Common myeloid progenitor, CD34-positive (primary cell): ENCODE results near the gene BRINP3.

Source experiments
- CTCF ChIA-PET: fragments of 350-600 bp; sonication (Branson Sonifier 250); formaldehyde crosslinking; loops from one replicate; lab custom pipeline; 2021; ENCODE audit warnings: antibody characterized with exemption; lab: Charles Lee
- POLR2A ChIA-PET: fragments of 350-600 bp; sonication (Branson Sonifier 250); formaldehyde crosslinking; loops from one replicate; lab custom pipeline; 2021; ENCODE audit warnings: antibody characterized with exemption; lab: Charles Lee
- DNase-seq, 3 donors: peaks; one replicate each; pipeline versions ENCODE4 v3.0.0 to v3.0.0-alpha.2; 2013
- H3K27ac ChIP-seq, 2 experiments: 1 replicate in 1 of 2; 2 replicates in 1 of 2; pipeline ENCODE4 v1.7.0; 2013; ENCODE audit warnings: inconsistent platforms in 2 of 2, low read length in 2 of 2, mild to moderate bottlenecking in 2 of 2, low read depth in 1 of 2, moderate library complexity in 1 of 2; ENCODE audit not compliant: severe bottlenecking in 2 of 2, insufficient read depth in 1 of 2, poor library complexity in 1 of 2
- H3K27me3 ChIP-seq, 5 experiments: replicated peaks in 2 of 5; 1 replicate in 3 of 5; 2 replicates in 2 of 5; pipeline versions ENCODE4 v1.6.1 to v1.7.0; 2013; ENCODE audit warnings: low read length in 4 of 5, mild to moderate bottlenecking in 2 of 5, moderate library complexity in 2 of 5, inconsistent platforms in 1 of 5; ENCODE audit not compliant: insufficient read depth in 5 of 5, control insufficient read depth in 4 of 5
- H3K36me3 ChIP-seq, 4 experiments: 1 replicate in 2 of 4; 2 replicates in 2 of 4; pipeline versions ENCODE4 v1.6.1 to v1.7.0; 2013; ENCODE audit warnings: low read length in 3 of 4, control low read depth in 1 of 4, mild to moderate bottlenecking in 1 of 4; ENCODE audit not compliant: control insufficient read depth in 4 of 4, insufficient read depth in 4 of 4
- H3K4me1 ChIP-seq, 4 experiments: 1 replicate in 3 of 4; 2 replicates in 1 of 4; pipeline versions ENCODE4 v1.6.1 to v1.7.1; 2013; ENCODE audit warnings: low read length in 3 of 4, mild to moderate bottlenecking in 3 of 4, control low read depth in 1 of 4, inconsistent platforms in 1 of 4, moderate library complexity in 1 of 4; ENCODE audit not compliant: control insufficient read depth in 4 of 4, insufficient read depth in 4 of 4; ENCODE audit errors: control extremely low read depth in 1 of 4
- H3K4me3 ChIP-seq, 7 experiments: 1 replicate in 4 of 7; 2 replicates in 3 of 7; pipeline versions ENCODE4 v1.5.1 to v1.7.0; 2013; ENCODE audit warnings: mild to moderate bottlenecking in 7 of 7, low read length in 6 of 7, moderate library complexity in 6 of 7, inconsistent platforms in 2 of 7, low read depth in 2 of 7, control low read depth in 1 of 7; ENCODE audit not compliant: insufficient read depth in 4 of 7, control insufficient read depth in 1 of 7; ENCODE audit errors: extremely low read depth in 1 of 7
- H3K9me3 ChIP-seq, 5 experiments: 1 replicate in 4 of 5; 2 replicates in 1 of 5; pipeline versions ENCODE4 v1.6.1 to v1.7.1; 2013; ENCODE audit warnings: low read length in 4 of 5, mild to moderate bottlenecking in 2 of 5, inconsistent platforms in 1 of 5, low read depth in 1 of 5, moderate library complexity in 1 of 5; ENCODE audit not compliant: control insufficient read depth in 4 of 5, insufficient read depth in 2 of 5; ENCODE audit errors: control extremely low read depth in 1 of 5
- WGBS: methylation state at CpG from one replicate; pipeline ENCODE4 v1.1.5; 2013; ENCODE audit not compliant: insufficient coverage; 5-methylcytosine and 5-hydroxymethylcytosine counted together

The BRINP3 gene

GRCh38 chr1:190243056-190243455 is 234.6 kb downstream of the BRINP3 start:
- H3K9me3 ChIP-seq = no peaks in the 10 kb centered on the region
- no peaks in the 10 kb centered on the region for H3K27me3 ChIP-seq
- no peaks in the 10 kb centered on the region for H3K36me3 ChIP-seq
- no peaks in the 10 kb centered on the region for H3K4me1 ChIP-seq
- CTCF ChIA-PET = interaction anchor here (0.6 kb wide), 1 partner anchor 15 kb away, joined by 3 read pairs; no protein-coding TSS in a partner anchor
- POLR2A ChIA-PET = no interaction called here
- DNase-seq = no peak
- no peak overlapping the region for H3K4me3 ChIP-seq
- H3K27ac ChIP-seq = no peak overlapping the region

GRCh38 chr1:190226006-190226405 is 251.7 kb downstream of the BRINP3 start:
- Histone ChIP-seq H3K9me3 (no peaks in the 10 kb centered on the region), H3K27me3 (no peaks in the 10 kb centered on the region), H3K4me1 (no peaks in the 10 kb centered on the region), H3K27ac (no peak overlapping the region), H3K4me3 (no peak overlapping the region), H3K36me3 (no peaks in the 10 kb centered on the region)
- CTCF ChIA-PET = no interaction called here
- 100% methylated on average over 1 of the region's 2 CpGs for WGBS
- no peak for DNase-seq
- POLR2A ChIA-PET = no interaction called here

GRCh38 chr1:190212450-190212849 is 265.2 kb downstream of the BRINP3 start:
- H3K9me3 ChIP-seq = no peaks in the 10 kb centered on the region
- ChIA-PET POLR2A (no interaction called here), CTCF (no interaction called here)
- no peak for DNase-seq
- WGBS = no CpG with 5 or more reads among the region's 3 CpGs
- H3K27me3 ChIP-seq = no peaks in the 10 kb centered on the region
- no peaks in the 10 kb centered on the region for H3K4me1 ChIP-seq
- no peak overlapping the region for H3K27ac ChIP-seq
- no peak overlapping the region for H3K4me3 ChIP-seq
- no peaks in the 10 kb centered on the region for H3K36me3 ChIP-seq

- no peak for DNase-seq
- H3K27me3 ChIP-seq = peaks cover 0 to 2% (median 0%) of the 10 kb centered on the region in 5 experiments
- 100% methylated on average over 1 of the region's 4 CpGs for WGBS
- H3K36me3 ChIP-seq = no peaks in the 10 kb centered on the region
- ChIA-PET CTCF (no interaction called here), POLR2A (no interaction called here)
- H3K9me3 ChIP-seq = no peaks in the 10 kb centered on the region
- H3K4me3 ChIP-seq = no peak overlapping the region
- no peak overlapping the region for H3K27ac ChIP-seq
- no peaks in the 10 kb centered on the region for H3K4me1 ChIP-seq
Observed at GRCh38 chr1:190207733-190208132, 269.9 kb downstream of the BRINP3 start.

GRCh38 chr1:190205713-190206112 is 272.0 kb downstream of the BRINP3 start:
- Histone ChIP-seq H3K27me3 (peaks cover 0 to 2% (median 0%) of the 10 kb centered on the region in 5 experiments), H3K9me3 (peaks cover 0 to 5% (median 0%) of the 10 kb centered on the region in 5 experiments), H3K36me3 (no peaks in the 10 kb centered on the region), H3K27ac (no peak overlapping the region), H3K4me1 (no peaks in the 10 kb centered on the region), H3K4me3 (no peak overlapping the region)
- DNase-seq = no peak
- ChIA-PET CTCF (no interaction called here), POLR2A (no interaction called here)
- WGBS = no CpG with 5 or more reads among the region's 2 CpGs

- DNase-seq = no peak
- Histone ChIP-seq H3K36me3 (no peaks in the 10 kb centered on the region), H3K4me1 (no peaks in the 10 kb centered on the region), H3K4me3 (no peak overlapping the region), H3K27ac (no peak overlapping the region), H3K27me3 (no peaks in the 10 kb centered on the region), H3K9me3 (no peaks in the 10 kb centered on the region)
- POLR2A ChIA-PET = no interaction called here
- CTCF ChIA-PET = no interaction called here
Observed at GRCh38 chr1:190196020-190196419, 281.6 kb downstream of the BRINP3 start.

- Histone ChIP-seq H3K4me3 (no peak overlapping the region), H3K9me3 (no peaks in the 10 kb centered on the region), H3K27me3 (no peaks in the 10 kb centered on the region), H3K36me3 (no peaks in the 10 kb centered on the region), H3K4me1 (no peaks in the 10 kb centered on the region), H3K27ac (no peak overlapping the region)
- WGBS = 20% methylated on average over 2 of the region's 3 CpGs
- DNase-seq = no peak
- CTCF ChIA-PET = no interaction called here
- POLR2A ChIA-PET = no interaction called here
Observed at GRCh38 chr1:190193508-190194115, 284.1 kb downstream of the BRINP3 start.
